H9 (cell line): ENCODE data around the gene CELF1. TPM values are rescaled to one million over a fixed set of nuclear protein-coding genes. Genes with fewer than 3 reads are reported as not detected.

Source experiments
- DNase-seq: peaks from one replicate; pipeline ENCODE4 v3.0.0-alpha.2; 2017
- H2AFZ ChIP-seq: one replicate; pipeline ENCODE4 v1.6.1; 2013; ENCODE audit warnings: mild to moderate bottlenecking, low read length, control low read depth, moderate library complexity
- H2AK5ac ChIP-seq: 2 replicates; pipeline ENCODE4 v1.6.1; 2013; ENCODE audit warnings: low read length, control low read depth, mixed read lengths; ENCODE audit not compliant: insufficient read length
- H2BK120ac ChIP-seq: one replicate; pipeline ENCODE4 v1.6.1; 2013; ENCODE audit warnings: low read depth, mild to moderate bottlenecking, low read length, control low read depth, inconsistent platforms; ENCODE audit not compliant: poor library complexity, severe bottlenecking
- H2BK12ac ChIP-seq: 2 replicates; pipeline ENCODE4 v1.6.1; 2013; ENCODE audit warnings: low read length, control low read depth, mixed read lengths, low read depth; ENCODE audit not compliant: insufficient read length
- H2BK15ac ChIP-seq: 2 replicates; pipeline ENCODE4 v1.6.1; 2013; ENCODE audit warnings: low read depth, low read length, control low read depth
- H2BK20ac ChIP-seq: one replicate; pipeline ENCODE4 v1.6.1; 2013; ENCODE audit warnings: low read depth, mild to moderate bottlenecking, low read length, control low read depth, inconsistent platforms; ENCODE audit not compliant: poor library complexity, severe bottlenecking
- H2BK5ac ChIP-seq: 2 replicates; pipeline ENCODE4 v1.6.1; 2013; ENCODE audit warnings: low read length, control low read depth, mixed read lengths; ENCODE audit not compliant: insufficient read length
- H3K14ac ChIP-seq: 2 replicates; pipeline ENCODE4 v1.6.1; 2013; ENCODE audit warnings: low read length, control low read depth; ENCODE audit not compliant: insufficient read depth
- H3K18ac ChIP-seq: 2 replicates; pipeline ENCODE4 v1.6.1; 2013; ENCODE audit warnings: low read depth, mild to moderate bottlenecking, mixed read lengths, low read length, control low read depth; ENCODE audit not compliant: insufficient read length
- H3K23ac ChIP-seq: 2 replicates; pipeline ENCODE4 v1.6.1; 2013; ENCODE audit warnings: low read length, control low read depth, mixed read lengths, low read depth; ENCODE audit not compliant: insufficient read length
- H3K23me2 ChIP-seq: 2 replicates; pipeline ENCODE4 v1.6.1; 2013; ENCODE audit warnings: low read depth, mild to moderate bottlenecking, mixed read lengths, low read length, control low read depth; ENCODE audit not compliant: insufficient read length, poor library complexity, severe bottlenecking
- H3K27ac ChIP-seq: 2 replicates; pipeline ENCODE4 v1.5.1; 2013; ENCODE audit warnings: low read length, control low read depth, mixed read lengths, low read depth; ENCODE audit not compliant: insufficient read length
- H3K27me3 ChIP-seq: 2 replicates; pipeline ENCODE4 v1.6.1; 2013; ENCODE audit warnings: low read length, control low read depth, inconsistent platforms; ENCODE audit not compliant: insufficient read depth
- H3K4ac ChIP-seq: 2 replicates; pipeline ENCODE4 v1.6.1; 2013; ENCODE audit warnings: low read depth, mild to moderate bottlenecking, control low read depth, inconsistent platforms, low read length, moderate library complexity
- H3K4me1 ChIP-seq: 2 replicates; pipeline ENCODE4 v1.6.1; 2013; ENCODE audit warnings: low read length, control low read depth, inconsistent platforms; ENCODE audit not compliant: insufficient read depth
- H3K4me2 ChIP-seq: 2 replicates; pipeline ENCODE4 v1.6.1; 2013; ENCODE audit warnings: low read length, control low read depth, mixed read lengths; ENCODE audit not compliant: insufficient read length, insufficient read depth
- H3K56ac ChIP-seq: 2 replicates; pipeline ENCODE4 v1.6.1; 2013; ENCODE audit warnings: low read depth, mild to moderate bottlenecking, mixed read lengths, low read length, control low read depth; ENCODE audit not compliant: insufficient read length
- H3K79me1 ChIP-seq: 2 replicates; pipeline ENCODE4 v1.6.1; 2013; ENCODE audit warnings: low read depth, mild to moderate bottlenecking, moderate library complexity, low read length, control low read depth, inconsistent platforms; ENCODE audit not compliant: insufficient read depth, poor library complexity, severe bottlenecking
- H3K79me2 ChIP-seq: 2 replicates; pipeline ENCODE4 v1.6.1; 2013; ENCODE audit warnings: low read length, control low read depth, inconsistent platforms; ENCODE audit not compliant: insufficient read depth
- H3K9ac ChIP-seq: 2 replicates; pipeline ENCODE4 v1.6.1; 2013; ENCODE audit warnings: low read length, control low read depth, mixed read lengths; ENCODE audit not compliant: insufficient read length; ENCODE audit errors: extremely low read depth
- H3K9me3 ChIP-seq: one replicate; pipeline ENCODE4 v1.6.1; 2013; ENCODE audit warnings: low read depth, low read length, inconsistent platforms; ENCODE audit not compliant: control insufficient read depth
- H3T11ph ChIP-seq: one replicate; pipeline ENCODE4 v1.6.1; 2013; ENCODE audit warnings: mild to moderate bottlenecking, low read length, control low read depth, inconsistent platforms
- H4K20me1 ChIP-seq: one replicate; pipeline ENCODE4 v1.6.1; 2013; ENCODE audit not compliant: control insufficient read depth, insufficient read length, insufficient read depth
- H4K5ac ChIP-seq: 2 replicates; pipeline ENCODE4 v1.6.1; 2013; ENCODE audit warnings: low read depth, mild to moderate bottlenecking, mixed read lengths, low read length, control low read depth; ENCODE audit not compliant: insufficient read length
- H4K8ac ChIP-seq: replicated peaks from 2 replicates; pipeline ENCODE4 v1.6.1; 2013; ENCODE audit warnings: low read length, control low read depth, mixed read lengths, low read depth; ENCODE audit not compliant: insufficient read length
- H4K91ac ChIP-seq: 2 replicates; pipeline ENCODE4 v1.6.1; 2013; ENCODE audit warnings: low read depth, mild to moderate bottlenecking, moderate library complexity, mixed read lengths, low read length, control low read depth; ENCODE audit not compliant: insufficient read length
- H3K27ac Mint-ChIP-seq, 3 experiments: 2 replicates in 2 of 3; 3 replicates in 1 of 3; pipeline ENCODE4 v1.8.0; 2020 to 2021; ENCODE audit warnings: mixed read lengths in 3 of 3, mild to moderate bottlenecking in 1 of 3, moderate library complexity in 1 of 3
- H3K27me3 Mint-ChIP-seq: 2 replicates; pipeline ENCODE4 v1.8.0; 2021; ENCODE audit warnings: low read depth, mild to moderate bottlenecking, moderate library complexity, mixed read lengths
- H3K36me3 Mint-ChIP-seq, 3 experiments: 2 replicates in 2 of 3; 3 replicates in 1 of 3; pipeline ENCODE4 v1.8.0; 2020 to 2021; ENCODE audit warnings: low read depth in 3 of 3, mixed read lengths in 3 of 3; ENCODE audit not compliant: insufficient read depth in 1 of 3
- H3K4me1 Mint-ChIP-seq, 2 experiments: 2 replicates each; pipeline ENCODE4 v1.8.0; 2020; ENCODE audit warnings: mixed read lengths in 2 of 2
- H3K4me3 Mint-ChIP-seq, 2 experiments: 2 replicates in 1 of 2; 3 replicates in 1 of 2; pipeline ENCODE4 v1.8.0; 2020 to 2021; ENCODE audit warnings: mild to moderate bottlenecking in 2 of 2, mixed read lengths in 2 of 2, moderate library complexity in 1 of 2
- H3K9me3 Mint-ChIP-seq, 2 experiments: 2 replicates in 1 of 2; 3 replicates in 1 of 2; pipeline ENCODE4 v1.8.0; 2020; ENCODE audit warnings: mild to moderate bottlenecking in 2 of 2, mixed read lengths in 2 of 2, moderate library complexity in 1 of 2
- CTCF ChIP-seq: fragments of 200-600 bp; sonication (generic); conservative IDR thresholded peaks from 3 replicates; pipeline ENCODE4 v1.8.0; 2021; ENCODE audit warnings: antibody characterized with exemption, mild to moderate bottlenecking
- WGBS: extraction: QIAGEN DNeasy Blood & Tissue Kit; methylation state at CpG from one replicate; pipeline ENCODE4 v1.1.7; 2013; ENCODE audit warnings: missing lambda C conversion rate, low lambda C conversion rate, mixed read lengths; ENCODE audit not compliant: insufficient read length; ENCODE audit errors: extremely low coverage; 5-methylcytosine and 5-hydroxymethylcytosine counted together
- total RNA-seq: library from RNA; stranded (reverse); gene quantifications from 2 replicates; pipeline ENCODE4 v1.2.1, GENCODE V29; 2021

The CELF1 gene
- total RNA-seq, 1 experiment from 2014 or later = 211 TPM

DNA sequence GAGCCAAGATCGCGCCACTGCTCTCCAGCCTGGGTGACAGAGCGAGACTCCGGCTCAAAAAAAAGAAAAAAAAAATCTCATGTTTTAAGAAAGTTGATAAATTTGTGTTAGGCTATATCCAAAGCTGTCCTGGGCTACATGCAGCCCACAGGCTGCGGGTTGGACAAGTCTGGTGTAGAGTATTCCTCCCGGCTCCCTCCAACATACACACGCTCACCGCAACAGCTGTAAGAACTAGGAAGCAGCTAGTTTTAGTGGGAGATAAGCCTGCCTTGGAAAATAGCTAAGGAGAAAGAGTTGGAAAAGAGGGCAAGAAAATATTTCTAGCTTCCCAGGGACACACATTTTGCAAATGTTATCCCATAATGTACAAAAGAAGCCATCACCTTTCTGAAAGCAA lies 46.6 kb downstream of the CELF1 start:
- H3K9me3 Mint-ChIP-seq = no peaks in the 10 kb centered on the region
- Histone ChIP-seq H3K23me2 (no peaks in the 10 kb centered on the region), H3K18ac (no peak overlapping the region), H4K20me1 (no peaks in the 10 kb centered on the region), H3K27me3 (no peaks in the 10 kb centered on the region), H3K14ac (no peak overlapping the region), H4K8ac (no peak overlapping the region), H3K4me2 (no peak overlapping the region), H3K4me1 (peaks cover 16% of the 10 kb centered on the region; the same call in 1 of the 2 replicates), H2BK5ac (no peak overlapping the region), H3K27ac (no peak overlapping the region), H3T11ph (no peak overlapping the region), H4K91ac (no peak overlapping the region), H3K79me2 (peaks cover 46% of the 10 kb centered on the region; the same call in 1 of the 2 replicates), H3K23ac (no peak overlapping the region), H2BK12ac (no peak overlapping the region), H2BK20ac (no peak overlapping the region), H3K9me3 (no peaks in the 10 kb centered on the region), H2AFZ (no peak overlapping the region), H2BK120ac (no peak overlapping the region), H2BK15ac (no peak overlapping the region), H3K9ac (no peak overlapping the region), H2AK5ac (no peak overlapping the region), H4K5ac (no peak overlapping the region), H3K79me1 (peaks cover 14% of the 10 kb centered on the region), H3K56ac (no peak overlapping the region), H3K4ac (no peak overlapping the region)
- no peak overlapping the region for H3K4me3 Mint-ChIP-seq
- peak overlapping the region; percentile 56 to 83 (median 81); a peak in 5 of 7 replicates for H3K27ac Mint-ChIP-seq
- H3K4me1 Mint-ChIP-seq = peaks cover 44 to 56% of the 10 kb centered on the region in 2 experiments
- no peak for TF ChIP-seq CTCF
- peaks cover 0 to 19% (median 4%) of the 10 kb centered on the region in 3 experiments; a peak in 4 of 7 replicates for H3K36me3 Mint-ChIP-seq
- no peak for DNase-seq
- WGBS = no CpG with 5 or more reads among the region's 8 CpGs
- H3K27me3 Mint-ChIP-seq = no peaks in the 10 kb centered on the region
